Peyer's patch (tissue), 4 donors: Measurements from ENCODE around the gene NPPB. TPM values are rescaled to one million over a fixed set of nuclear protein-coding genes. Genes with fewer than 3 reads are reported as not detected.

Source experiments
- DNase-seq, 3 donors: peaks; one replicate each; pipeline ENCODE4 v3.0.0-alpha.2; 2017 to 2019
- H3K27ac ChIP-seq, 4 donors: fragments of 200-600 bp; sonication (generic); one replicate each; pipeline ENCODE4 v1.5.1; 2016 to 2019
- H3K27me3 ChIP-seq, 2 donors: fragments of 200-600 bp; sonication (generic); one replicate each; pipeline ENCODE4 v1.5.1; 2019
- H3K36me3 ChIP-seq, 3 donors: fragments of 200-600 bp; sonication (generic); one replicate each; pipeline ENCODE4 v1.5.1; 2016 to 2019
- H3K4me1 ChIP-seq, 4 donors: fragments of 200-600 bp; sonication (generic); one replicate each; pipeline ENCODE4 v1.5.1; 2016 to 2019
- H3K4me3 ChIP-seq, 4 donors: fragments of 200-600 bp; sonication (generic); 1 replicate in 3 of 4; 2 replicates in 1 of 4; pipeline ENCODE4 v1.5.1; 2016 to 2019; ENCODE audit warnings: mild to moderate bottlenecking in 1 of 4
- H3K9me3 ChIP-seq, 4 donors: fragments of 200-600 bp; sonication (generic); one replicate each; pipeline ENCODE4 v1.5.1; 2016 to 2019; ENCODE audit warnings: mild to moderate bottlenecking in 1 of 4
- POLR2A ChIP-seq, 2 donors: fragments of 450-650 bp; IDR thresholded peaks; one replicate each; pipeline ENCODE4 v1.5.1; 2017; ENCODE audit warnings: antibody characterized with exemption in 2 of 2, mild to moderate bottlenecking in 2 of 2, moderate library complexity in 2 of 2
- total RNA-seq, 4 donors: library from RNA; depleted of rRNA; stranded (reverse); fragments of >200 nt; gene quantifications; one replicate each; pipeline ENCODE4 v1.1.0, GENCODE V29; 2016
- TF ChIP-seq, protein P1 (sequence below), 6 experiments: fragments of 450-650 bp in 4 of 6; fragments of 200-600 bp in 2 of 6; sonication (generic) in 1 of 6; IDR thresholded peaks; one replicate each; pipeline ENCODE4 v1.5.1; 2017 to 2019; ENCODE audit warnings: antibody characterized with exemption in 6 of 6, mild to moderate bottlenecking in 3 of 6, moderate library complexity in 1 of 6

The NPPB gene
- total RNA-seq, 4 donors from 2014 or later, result not detected

DNA sequence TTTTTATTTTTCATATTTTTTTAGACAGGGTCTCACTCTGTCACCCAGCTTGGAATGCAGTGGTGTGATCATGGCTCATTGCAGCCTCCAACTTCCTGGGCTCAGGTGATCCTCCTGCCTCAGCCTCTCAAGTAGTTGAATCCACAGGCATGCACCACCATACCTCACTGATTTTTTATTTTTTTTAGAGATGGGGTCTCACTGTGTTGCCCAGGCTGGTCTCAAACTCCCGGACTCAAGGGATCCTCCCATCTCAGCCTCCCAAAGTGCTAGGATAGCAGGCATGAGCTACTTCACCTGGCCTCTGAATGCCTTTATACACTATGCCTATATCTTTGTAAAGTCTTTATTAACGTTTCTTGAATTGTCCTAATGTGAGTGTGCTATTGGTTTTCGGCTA is 10.4 kb upstream of the NPPB start:
- no peak for TF ChIP-seq POLR2A (IDR thresholded peaks at IDR 0.05)
- TF ChIP-seq, protein P1, sequence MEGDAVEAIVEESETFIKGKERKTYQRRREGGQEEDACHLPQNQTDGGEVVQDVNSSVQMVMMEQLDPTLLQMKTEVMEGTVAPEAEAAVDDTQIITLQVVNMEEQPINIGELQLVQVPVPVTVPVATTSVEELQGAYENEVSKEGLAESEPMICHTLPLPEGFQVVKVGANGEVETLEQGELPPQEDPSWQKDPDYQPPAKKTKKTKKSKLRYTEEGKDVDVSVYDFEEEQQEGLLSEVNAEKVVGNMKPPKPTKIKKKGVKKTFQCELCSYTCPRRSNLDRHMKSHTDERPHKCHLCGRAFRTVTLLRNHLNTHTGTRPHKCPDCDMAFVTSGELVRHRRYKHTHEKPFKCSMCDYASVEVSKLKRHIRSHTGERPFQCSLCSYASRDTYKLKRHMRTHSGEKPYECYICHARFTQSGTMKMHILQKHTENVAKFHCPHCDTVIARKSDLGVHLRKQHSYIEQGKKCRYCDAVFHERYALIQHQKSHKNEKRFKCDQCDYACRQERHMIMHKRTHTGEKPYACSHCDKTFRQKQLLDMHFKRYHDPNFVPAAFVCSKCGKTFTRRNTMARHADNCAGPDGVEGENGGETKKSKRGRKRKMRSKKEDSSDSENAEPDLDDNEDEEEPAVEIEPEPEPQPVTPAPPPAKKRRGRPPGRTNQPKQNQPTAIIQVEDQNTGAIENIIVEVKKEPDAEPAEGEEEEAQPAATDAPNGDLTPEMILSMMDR (IDR thresholded peaks at IDR 0.05), result no peak
- Histone ChIP-seq H3K4me3 (no peak overlapping the region), H3K27ac (no peak overlapping the region), H3K27me3 (no peaks in the 10 kb centered on the region), H3K9me3 (no peaks in the 10 kb centered on the region), H3K4me1 (no peaks in the 10 kb centered on the region), H3K36me3 (no peaks in the 10 kb centered on the region)
- DNase-seq, result no peak

DNA sequence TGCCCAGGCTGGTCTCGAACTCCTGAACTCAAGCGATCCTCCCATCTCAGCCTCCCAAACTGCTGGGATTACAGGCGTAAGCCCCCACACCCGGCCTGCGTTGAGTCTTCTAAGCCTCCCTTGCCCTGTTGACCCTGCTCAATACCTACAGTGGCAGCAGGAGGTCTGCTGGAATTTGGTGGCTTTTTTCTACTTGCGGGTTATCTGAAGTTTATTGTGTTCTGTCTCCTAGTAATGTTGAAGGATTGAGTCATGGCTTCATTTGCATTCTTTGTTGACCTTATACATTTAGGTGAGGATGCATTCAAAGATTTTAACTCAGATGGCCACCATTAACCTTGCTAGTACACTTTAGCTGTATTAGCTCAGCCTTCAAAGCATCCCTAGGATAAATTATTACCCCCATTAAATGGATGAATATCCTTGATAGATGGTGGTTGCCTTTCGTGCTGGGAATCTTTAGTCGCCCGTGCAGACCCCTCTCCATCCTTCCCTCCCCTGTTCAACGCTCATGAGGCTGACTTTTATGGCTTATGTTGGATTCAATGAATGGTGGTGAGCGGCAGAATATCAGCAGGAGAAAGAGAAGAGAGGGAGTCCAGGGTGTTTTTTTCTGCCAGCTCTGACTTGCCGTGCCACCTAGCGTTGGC is 9.7 kb upstream of the NPPB start:
- no peaks in the 10 kb centered on the region for H3K36me3 ChIP-seq
- H3K27ac ChIP-seq, result no peak overlapping the region
- no peaks in the 10 kb centered on the region for H3K9me3 ChIP-seq
- H3K27me3 ChIP-seq, result no peaks in the 10 kb centered on the region
- TF ChIP-seq, protein P1 (IDR thresholded peaks at IDR 0.05), result no peak
- TF ChIP-seq POLR2A (IDR thresholded peaks at IDR 0.05), result no peak
- DNase-seq, result no peak
- no peak overlapping the region for H3K4me3 ChIP-seq
- no peaks in the 10 kb centered on the region for H3K4me1 ChIP-seq

DNA sequence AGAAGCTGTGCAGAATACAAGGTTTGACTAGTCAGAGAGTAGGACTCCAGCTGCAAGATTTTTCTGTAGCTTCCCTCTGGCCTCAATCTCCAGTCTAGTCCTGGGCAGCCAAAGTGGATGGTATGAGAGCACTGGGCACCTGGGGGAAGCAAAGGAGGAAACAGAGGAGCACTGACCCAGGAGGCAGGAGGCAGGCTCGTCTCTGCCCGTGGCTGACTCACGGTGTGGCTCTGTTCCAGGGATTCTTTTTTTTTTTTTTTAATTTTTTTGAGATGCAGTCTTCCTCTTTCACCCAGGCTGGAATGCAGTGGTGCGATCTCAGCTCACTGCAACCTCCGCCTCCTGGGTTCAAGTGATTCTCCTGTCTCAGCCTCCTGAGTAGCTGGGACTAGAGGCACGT is 4.1 kb upstream of the NPPB start:
- H3K27me3 ChIP-seq, result peaks cover 0 to 16% of the 10 kb centered on the region in 2 donors
- H3K27ac ChIP-seq, result no peak overlapping the region
- no peaks in the 10 kb centered on the region for H3K36me3 ChIP-seq
- TF ChIP-seq, protein P1 (IDR thresholded peaks at IDR 0.05), result no peak
- TF ChIP-seq POLR2A (IDR thresholded peaks at IDR 0.05), result no peak
- no peaks in the 10 kb centered on the region for H3K9me3 ChIP-seq
- no peak for DNase-seq
- H3K4me1 ChIP-seq, result no peaks in the 10 kb centered on the region
- H3K4me3 ChIP-seq, result no peak overlapping the region

DNA sequence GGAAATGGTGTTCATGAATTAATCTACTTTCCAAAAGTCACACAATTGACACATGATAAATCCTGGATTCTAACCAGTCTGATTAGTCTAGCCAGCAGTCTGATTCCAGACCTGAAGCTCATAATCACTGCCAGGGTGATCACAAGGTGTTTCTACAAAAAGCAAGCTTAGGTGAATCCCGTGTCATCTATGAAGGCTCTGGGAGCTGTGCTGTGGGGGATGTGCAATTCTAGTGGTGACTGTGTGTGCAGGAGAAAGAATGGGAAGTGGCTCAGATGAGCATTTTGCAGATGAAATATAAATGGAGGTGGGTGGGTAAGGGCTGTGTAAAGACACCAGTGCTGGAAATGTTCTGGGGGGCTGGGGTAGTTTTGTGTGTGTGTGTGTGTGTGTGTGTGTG is 1.8 kb upstream of the NPPB start:
- DNase-seq, result no peak
- H3K4me1 ChIP-seq, result no peaks in the 10 kb centered on the region
- no peaks in the 10 kb centered on the region for H3K9me3 ChIP-seq
- H3K27ac ChIP-seq, result no peak overlapping the region
- no peak overlapping the region for H3K4me3 ChIP-seq
- H3K36me3 ChIP-seq, result no peaks in the 10 kb centered on the region
- H3K27me3 ChIP-seq, result peaks cover 0 to 16% of the 10 kb centered on the region in 2 donors
- TF ChIP-seq, protein P1 (IDR thresholded peaks at IDR 0.05), result no peak
- TF ChIP-seq POLR2A (IDR thresholded peaks at IDR 0.05), result no peak

DNA sequence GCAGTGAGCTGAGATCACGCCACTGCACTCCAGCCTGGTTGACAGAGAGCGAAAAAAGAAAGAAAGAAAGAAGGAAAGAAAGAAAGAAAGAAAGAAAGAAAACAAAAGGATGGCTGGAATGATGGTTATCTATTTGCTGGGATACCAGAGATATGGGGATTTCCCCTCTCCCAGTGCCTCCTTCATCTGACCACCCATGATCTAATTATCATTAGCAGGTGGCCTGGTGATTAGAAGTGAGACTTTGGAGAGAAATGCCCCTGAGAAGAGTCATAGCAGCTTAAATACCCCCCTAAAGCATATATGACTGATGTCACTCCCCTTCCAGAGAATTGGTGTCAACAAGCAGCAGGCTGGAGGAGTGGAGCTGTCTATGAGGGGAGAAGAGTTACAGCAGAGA is 1.3 kb upstream of the NPPB start:
- no peak for TF ChIP-seq POLR2A (IDR thresholded peaks at IDR 0.05)
- TF ChIP-seq, protein P1 (IDR thresholded peaks at IDR 0.05), result no peak
- H3K36me3 ChIP-seq, result no peaks in the 10 kb centered on the region
- no peaks in the 10 kb centered on the region for H3K9me3 ChIP-seq
- peaks cover 0 to 16% of the 10 kb centered on the region in 2 donors for H3K27me3 ChIP-seq
- no peak for DNase-seq
- H3K4me1 ChIP-seq, result no peaks in the 10 kb centered on the region
- no peak overlapping the region for H3K4me3 ChIP-seq
- no peak overlapping the region for H3K27ac ChIP-seq
